Lower leg skin (tissue), 4 donors: ENCODE results near the gene GLB1L2. TPM values are rescaled to one million over a fixed set of nuclear protein-coding genes. Genes with fewer than 3 reads are reported as not detected.

ENCODE experiments used
- DNase-seq, 2 donors: peaks; one replicate each; pipeline ENCODE4 v3.0.0-alpha.2; 2019; ENCODE audit warnings: low spot score in 2 of 2
- H3K4me3 ChIP-seq: fragments of 200-600 bp; sonication (generic); 2 replicates; pipeline ENCODE4 v1.5.1; 2017; ENCODE audit warnings: mild to moderate bottlenecking, low read depth; ENCODE audit not compliant: poor library complexity, severe bottlenecking
- CTCF ChIP-seq, 3 donors: fragments of 450-650 bp; IDR thresholded peaks; one replicate each; pipeline ENCODE4 v1.5.1; 2016; ENCODE audit warnings: antibody characterized with exemption in 3 of 3, mild to moderate bottlenecking in 3 of 3, moderate library complexity in 2 of 3
- POLR2A ChIP-seq, 2 donors: fragments of 450-650 bp; IDR thresholded peaks; one replicate each; pipeline ENCODE4 v1.6.1; 2016 to 2017; ENCODE audit warnings: antibody characterized with exemption in 2 of 2, mild to moderate bottlenecking in 1 of 2, moderate library complexity in 1 of 2
- WGBS, 2 donors: methylation state at CpG; one replicate each; pipeline ENCODE4 v1.1.5; 2018; 5-methylcytosine and 5-hydroxymethylcytosine counted together
- intact Hi-C: fragments of 100-400 bp; cut with DNase I; formaldehyde crosslinking; loops from one replicate; pipeline ENCODE4 v1.15.0; 2023; ENCODE audit warnings: low total_unique reads
- total RNA-seq, 4 donors: library from RNA; depleted of rRNA; stranded (reverse); fragments of >200 nt; gene quantifications; one replicate each; pipeline ENCODE4 v1.1.0, GENCODE V29; 2016

The GLB1L2 gene
- total RNA-seq, 4 donors from 2014 or later = 9.1 to 21.6 (median 15.1) TPM

- no peak overlapping the region for H3K4me3 ChIP-seq
- TF ChIP-seq POLR2A (IDR thresholded peaks at IDR 0.05) (no peak), CTCF (IDR thresholded peaks at IDR 0.05) (no peak)
- intact Hi-C loops = no loop called here
- DNase-seq = no peak
- 87 to 91% methylated on average over 30 of the region's 30 CpGs for WGBS, 2 donors
Observed at GRCh38 chr11:134369656-134370525, 38.1 kb downstream of the GLB1L2 start.

GRCh38 chr11:134370526-134371435 lies 39.0 kb downstream of the GLB1L2 start:
- WGBS, 2 donors = 90 to 92% methylated on average over 18 to 19 of the region's 19 CpGs
- H3K4me3 ChIP-seq = no peak overlapping the region
- no peak for DNase-seq
- intact Hi-C loops = no loop called here
- no peak for TF ChIP-seq POLR2A (IDR thresholded peaks at IDR 0.05)
- no peak for TF ChIP-seq CTCF (IDR thresholded peaks at IDR 0.05)

- TF ChIP-seq CTCF (IDR thresholded peaks at IDR 0.05) (no peak), POLR2A (IDR thresholded peaks at IDR 0.05) (no peak)
- 93 to 94% methylated on average over 22 of the region's 22 CpGs for WGBS, 2 donors
- H3K4me3 ChIP-seq = no peak overlapping the region
- no peak for DNase-seq
- intact Hi-C loops = no loop called here
Observed at GRCh38 chr11:134371436-134372185, 39.8 kb downstream of the GLB1L2 start.

GRCh38 chr11:134372536-134372935 lies 40.7 kb downstream of the GLB1L2 start:
- no peak for DNase-seq
- TF ChIP-seq CTCF (IDR thresholded peaks at IDR 0.05) (no peak), POLR2A (IDR thresholded peaks at IDR 0.05) (no peak)
- intact Hi-C loops = no loop called here
- 76 to 86% methylated on average over 10 of the region's 10 CpGs for WGBS, 2 donors
- no peak overlapping the region for H3K4me3 ChIP-seq

- intact Hi-C loops = no loop called here
- DNase-seq = no peak
- H3K4me3 ChIP-seq = no peak overlapping the region
- 85% methylated on average over 7 to 8 of the region's 8 CpGs for WGBS, 2 donors
- TF ChIP-seq POLR2A (IDR thresholded peaks at IDR 0.05) (no peak), CTCF (IDR thresholded peaks at IDR 0.05) (no peak)
Observed at GRCh38 chr11:134372961-134373360, 41.2 kb downstream of the GLB1L2 start.
